Dendritic cell treated with granulocyte-macrophage colony-stimulating factor and Interleukin-4, amounts not matched to agents 40 ng/mL and 50 ng/mL, for 4 days (primary cell): ENCODE results near the gene AMELY.
"Not testable (repeated sequence)": the region's sequence is repeated elsewhere in the genome, so short reads cannot be mapped to it uniquely, and the experiment has no call there.

Experiments used
- H3K27ac Mint-ChIP-seq: one replicate; pipeline ENCODE4 v1.8.0; 2022; ENCODE audit warnings: mild to moderate bottlenecking, mixed read lengths
- H3K27me3 Mint-ChIP-seq: one replicate; pipeline ENCODE4 v1.8.0; 2022; ENCODE audit warnings: mild to moderate bottlenecking, mixed read lengths
- H3K36me3 Mint-ChIP-seq: one replicate; pipeline ENCODE4 v1.8.0; 2022; ENCODE audit warnings: low read depth, mixed read lengths
- H3K4me1 Mint-ChIP-seq: one replicate; pipeline ENCODE4 v1.8.0; 2022; ENCODE audit warnings: low read depth, mixed read lengths
- H3K4me3 Mint-ChIP-seq: one replicate; pipeline ENCODE4 v1.8.0; 2022; ENCODE audit warnings: mild to moderate bottlenecking, moderate library complexity, mixed read lengths
- H3K9me3 Mint-ChIP-seq: one replicate; pipeline ENCODE4 v1.8.0; 2022; ENCODE audit warnings: mixed read lengths
- intact Hi-C: fragments of 100-400 bp; cut with micrococcal nuclease; formaldehyde crosslinking; loops from one replicate; pipeline ENCODE4 v1.15.0; 2022

The AMELY gene

DNA sequence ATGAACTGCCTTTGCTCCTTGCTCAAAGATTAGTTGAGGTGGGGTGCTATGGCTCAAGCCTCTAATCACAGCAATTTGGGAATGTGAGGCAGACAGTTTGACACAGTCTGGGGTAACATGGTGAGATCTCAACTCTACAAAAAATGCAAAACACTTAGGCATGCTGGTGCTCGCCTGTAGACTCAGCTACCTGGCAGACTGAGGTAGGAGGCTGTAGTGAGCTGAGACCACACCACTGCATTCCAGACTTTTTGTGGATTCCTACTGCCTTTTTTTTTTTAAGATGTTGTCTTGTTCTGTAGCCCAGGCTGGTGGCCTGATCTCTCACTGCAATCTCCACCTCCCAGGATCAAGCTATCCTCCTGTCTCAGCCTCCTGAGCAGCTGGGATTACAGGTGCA lies 4.0 kb downstream of the AMELY start:
- no peaks in the 10 kb centered on the region for H3K9me3 Mint-ChIP-seq
- intact Hi-C loops = no loop called here
- no peaks in the 10 kb centered on the region for H3K4me1 Mint-ChIP-seq
- H3K27ac Mint-ChIP-seq = no peak overlapping the region
- H3K36me3 Mint-ChIP-seq = no peaks in the 10 kb centered on the region
- H3K4me3 Mint-ChIP-seq = no peak overlapping the region
- H3K27me3 Mint-ChIP-seq = peaks cover 45% of the 10 kb centered on the region

- H3K4me3 Mint-ChIP-seq, H3K9me3 Mint-ChIP-seq, H3K4me1 Mint-ChIP-seq, H3K27ac Mint-ChIP-seq, intact Hi-C loops, H3K27me3 Mint-ChIP-seq, H3K36me3 Mint-ChIP-seq: not testable (repeated sequence)
Observed at GRCh38 chrY:6902116-6902515, 9.4 kb downstream of the AMELY start.

DNA sequence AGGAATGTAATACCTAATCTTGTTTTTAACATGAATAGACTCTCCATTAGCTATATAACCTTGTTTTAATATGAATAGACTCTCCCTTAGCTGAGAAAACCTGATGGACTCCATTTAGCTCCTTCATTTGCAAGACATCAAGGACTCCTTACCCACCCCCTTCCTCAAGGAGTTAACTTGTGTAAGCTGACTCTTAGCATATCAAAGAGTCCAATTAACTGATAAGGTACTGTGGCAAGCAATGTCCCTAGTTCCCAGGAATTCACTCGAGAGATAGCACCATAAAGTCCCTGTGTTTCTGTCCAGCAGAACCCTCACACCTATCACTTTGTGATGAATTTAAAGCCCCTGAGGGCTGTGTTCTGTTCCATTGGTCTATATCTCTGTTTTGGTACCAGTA lies 16.3 kb downstream of the AMELY start:
- no peaks in the 10 kb centered on the region for H3K4me1 Mint-ChIP-seq
- no peaks in the 10 kb centered on the region for H3K27me3 Mint-ChIP-seq
- H3K27ac Mint-ChIP-seq = no peak overlapping the region
- no peaks in the 10 kb centered on the region for H3K9me3 Mint-ChIP-seq
- H3K36me3 Mint-ChIP-seq = no peaks in the 10 kb centered on the region
- H3K4me3 Mint-ChIP-seq = no peak overlapping the region
- intact Hi-C loops = no loop called here

DNA sequence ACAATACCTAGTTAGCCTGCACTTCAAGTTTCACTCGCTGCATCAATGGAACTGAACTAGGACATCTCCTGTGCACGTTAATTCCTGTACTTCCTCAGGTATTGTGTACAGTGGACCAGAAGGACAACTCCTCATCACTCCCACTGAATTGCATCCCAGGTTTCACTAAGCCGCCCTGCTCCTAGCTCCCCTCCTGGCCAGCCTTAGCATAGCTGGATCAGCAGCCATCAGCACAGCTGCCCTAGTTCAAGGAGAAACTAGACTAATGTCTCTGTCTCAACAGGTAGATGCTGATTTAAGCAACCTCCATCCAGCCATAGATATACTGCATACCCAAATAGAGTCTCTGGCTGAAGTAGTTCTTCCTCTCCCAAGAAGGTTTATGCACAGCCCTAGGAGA lies 17.1 kb downstream of the AMELY start:
- intact Hi-C loops = no loop called here
- Mint-ChIP-seq H3K4me1 (no peaks in the 10 kb centered on the region), H3K36me3 (no peaks in the 10 kb centered on the region), H3K27ac (no peak overlapping the region), H3K4me3 (no peak overlapping the region), H3K27me3 (no peaks in the 10 kb centered on the region), H3K9me3 (no peaks in the 10 kb centered on the region)

DNA sequence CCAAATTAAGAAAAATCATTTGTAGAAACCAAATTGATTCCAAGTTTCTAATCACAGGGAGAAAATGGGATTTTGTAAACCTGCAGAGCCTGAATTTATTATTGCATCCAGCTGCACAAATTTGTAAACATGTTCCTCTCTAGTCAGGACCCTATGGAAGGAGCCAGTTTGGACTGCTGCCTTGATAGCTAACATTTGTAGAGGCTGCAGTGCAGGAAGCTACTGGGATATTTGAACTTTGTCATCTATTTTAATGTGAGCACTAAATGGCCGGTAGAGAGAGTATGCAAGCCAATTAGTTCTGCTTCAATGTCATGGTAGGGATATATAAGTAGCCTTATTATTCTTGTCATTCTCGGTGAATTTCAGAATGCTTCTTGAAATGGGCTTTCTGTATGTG lies 62.2 kb downstream of the AMELY start:
- H3K27ac Mint-ChIP-seq = no peak overlapping the region

DNA sequence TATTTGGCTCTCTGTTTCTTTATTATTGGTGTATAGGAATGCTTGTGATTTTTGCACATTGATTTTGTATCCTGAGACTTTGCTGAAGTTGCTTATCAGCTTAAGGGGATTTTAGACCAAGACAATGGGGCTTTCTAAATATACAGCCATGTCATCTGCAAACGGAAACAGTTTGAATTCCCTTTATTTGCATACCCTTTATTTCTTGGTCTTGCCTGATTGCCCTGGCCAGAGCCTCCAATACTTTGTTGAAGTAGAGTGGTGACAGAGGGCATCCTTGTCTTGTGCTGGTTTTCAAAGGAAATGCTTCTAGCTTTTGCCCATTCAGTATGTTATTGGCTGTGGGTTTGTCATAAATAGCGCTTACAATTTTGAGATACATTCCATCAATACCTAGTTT lies 68.9 kb downstream of the AMELY start:
- intact Hi-C loops, H3K36me3 Mint-ChIP-seq, H3K4me3 Mint-ChIP-seq, H3K27ac Mint-ChIP-seq, H3K27me3 Mint-ChIP-seq, H3K4me1 Mint-ChIP-seq: not testable (repeated sequence)
- H3K9me3 Mint-ChIP-seq = peaks cover 11% of the 10 kb centered on the region

More for the DNA sequence above, 62.2 kb downstream of the AMELY start:
- no peak overlapping the region for H3K4me3 Mint-ChIP-seq
- no peaks in the 10 kb centered on the region for H3K27me3 Mint-ChIP-seq
- H3K9me3 Mint-ChIP-seq = peaks cover 9% of the 10 kb centered on the region
- no peaks in the 10 kb centered on the region for H3K36me3 Mint-ChIP-seq
- H3K4me1 Mint-ChIP-seq = no peaks in the 10 kb centered on the region
- intact Hi-C loops = no loop called here
